Keratinocyte (primary cell): ENCODE data around the gene CD248.

ENCODE experiments used
- CTCF ChIP-seq, 3 experiments: IDR thresholded peaks in 1 of 3; conservative IDR thresholded peaks in 1 of 3; optimal IDR thresholded peaks in 1 of 3; 2 replicates in 2 of 3; 3 replicates in 1 of 3; pipeline versions ENCODE3 to v1.5.1; 2011; ENCODE audit warnings: low read length in 3 of 3, mild to moderate bottlenecking in 3 of 3, moderate library complexity in 2 of 3, control low read depth in 1 of 3, inconsistent platforms in 1 of 3; ENCODE audit not compliant: insufficient read depth in 2 of 3; ENCODE audit errors: extremely low read depth in 1 of 3
- EZH2 ChIP-seq: IDR thresholded peaks from one replicate; pipeline ENCODE4 v1.6.1; 2012; ENCODE audit warnings: inconsistent platforms, mild to moderate bottlenecking, low read length, moderate library complexity

GRCh38 chr11:66360406-66361073 lies 43.7 kb upstream of the CD248 start:
- no peak for TF ChIP-seq CTCF (optimal IDR thresholded peaks at IDR 0.05 in 1 of 3, IDR thresholded peaks at IDR 0.05 in 1 of 3, conservative IDR thresholded peaks at IDR 0.05 in 1 of 3; ENCODE audit: extremely low read depth in 1 of 3, insufficient read depth in 2 of 3, low read length in 3 of 3)
- no peak for TF ChIP-seq EZH2
